ENCODE results near the gene ASIC2.
A peak's percentile ranks its signal among the peaks of the same experiment; 100 is the strongest.

Gene ASIC2
- 0 reads per million in 2 donors for total RNA-seq

DNA sequence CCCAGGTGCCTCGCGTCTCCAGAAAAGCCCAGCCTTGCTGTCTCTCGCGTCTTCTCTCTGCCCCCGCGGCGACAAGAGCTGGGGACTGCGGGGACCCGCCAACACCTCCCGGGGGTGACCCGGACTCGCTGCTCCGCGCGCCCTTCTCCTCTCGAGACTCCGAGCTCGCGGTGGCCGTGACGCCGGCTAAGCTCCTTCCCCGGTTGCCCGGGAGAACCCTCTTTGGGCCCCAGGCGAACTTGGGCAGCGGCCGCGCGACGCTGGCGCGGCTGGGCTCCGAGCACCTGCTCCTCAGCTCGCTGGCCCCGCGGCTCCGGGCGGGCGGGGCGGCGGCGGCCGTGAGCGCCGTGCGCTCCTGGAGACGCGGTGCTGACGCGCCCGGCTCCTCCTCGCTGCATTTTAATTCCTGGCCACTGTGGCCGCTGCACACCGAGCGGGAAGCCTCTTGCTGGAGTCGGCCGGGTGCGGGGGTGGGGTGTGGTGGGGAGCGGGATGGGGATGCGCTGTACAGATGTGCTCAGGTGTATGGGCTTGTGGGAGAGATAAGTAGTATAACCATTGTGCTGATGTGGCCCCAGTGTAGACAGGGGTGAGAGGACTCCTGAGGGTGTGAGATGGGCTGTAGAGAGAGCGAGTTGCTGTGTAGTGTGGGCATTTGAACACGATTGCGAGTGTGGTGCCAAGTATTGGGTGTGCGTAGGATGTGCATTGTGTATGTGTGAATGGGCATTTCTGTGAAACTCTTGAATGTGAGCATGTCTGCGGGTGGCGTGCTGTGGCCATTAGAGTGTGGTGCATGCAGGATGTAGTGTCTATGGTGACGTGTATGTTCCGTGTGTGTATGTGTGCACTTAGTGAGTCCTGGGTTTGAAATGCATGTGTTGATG is at the start of gene ASIC2:
ASIC2 (minus strand) TSS at position 315 of the 887 bp plus-strand sequence.
- peak in 1 of 5 experiments; percentile 8 for DNase-seq

DNA sequence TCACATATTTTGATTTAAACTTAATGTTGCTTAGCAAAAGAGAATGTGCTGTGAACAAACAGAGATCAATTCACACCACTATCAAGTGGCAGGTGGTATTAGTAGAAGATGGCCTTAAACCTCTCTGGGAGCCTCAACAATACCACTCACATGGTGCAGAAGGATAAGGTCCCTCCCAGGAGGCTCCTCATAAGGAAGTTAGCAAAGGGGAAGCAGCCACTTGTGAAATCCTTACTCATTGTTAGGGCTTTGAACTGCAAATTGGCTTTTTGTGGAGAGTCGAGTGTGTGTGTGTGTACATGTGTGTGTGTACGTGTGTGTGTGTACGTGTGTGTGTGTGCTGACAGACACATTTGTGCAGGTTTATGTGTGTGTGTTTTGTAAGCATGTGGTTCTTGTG is 48.9 kb upstream of the ASIC2 start:
- no peak for DNase-seq

DNA sequence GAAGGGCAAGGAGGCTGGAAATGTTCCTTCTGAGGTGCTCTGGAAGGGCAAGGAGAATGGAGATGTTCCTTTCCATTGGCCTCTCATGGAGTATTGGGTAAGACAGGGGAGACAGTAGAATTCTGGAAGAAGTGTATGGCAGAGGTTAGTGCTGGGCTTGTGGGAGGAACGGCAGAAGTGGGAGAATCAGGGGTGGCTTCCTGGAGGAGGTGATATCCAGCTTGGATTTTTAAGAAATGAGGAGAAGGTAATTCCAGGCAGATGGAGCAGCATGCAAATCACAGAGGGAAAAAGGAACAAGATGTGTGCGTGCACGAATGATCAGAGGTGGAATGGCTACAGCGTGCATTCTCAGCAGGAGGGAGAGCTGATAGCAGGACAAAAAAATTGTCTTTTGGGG is 45.1 kb upstream of the ASIC2 start:
- DNase-seq = no peak

DNA sequence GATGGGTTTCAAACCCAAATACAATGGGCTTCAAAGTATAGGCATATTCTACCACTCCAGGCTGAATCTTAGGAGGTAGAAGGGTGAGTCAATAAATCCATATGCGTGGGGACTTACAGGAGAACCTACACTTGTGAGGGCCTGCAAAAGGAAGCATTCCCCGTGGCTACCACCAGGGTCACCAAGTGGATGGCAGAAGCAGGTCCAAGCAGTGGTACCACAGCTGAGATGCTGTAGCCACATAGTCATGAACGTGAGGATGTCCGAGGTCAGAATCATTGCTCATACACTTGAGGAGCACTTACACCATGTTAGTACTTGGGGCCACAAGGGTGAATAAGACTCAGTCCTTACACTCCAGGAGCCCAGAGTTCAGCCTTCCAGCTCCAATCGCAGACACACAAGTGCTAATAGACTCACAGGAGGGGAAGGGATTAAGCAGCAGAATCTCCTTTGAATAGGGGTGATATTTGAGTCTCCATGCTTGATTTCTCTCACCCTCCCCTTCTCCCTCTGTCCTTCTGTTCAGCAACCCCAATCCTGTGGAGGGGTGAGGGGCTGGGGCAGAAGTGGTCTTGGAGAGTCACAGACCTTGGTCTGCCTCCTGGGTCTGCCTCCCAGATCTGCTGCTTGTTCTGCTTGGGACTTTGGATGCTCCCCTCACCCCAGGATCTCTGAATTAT is 42.5 kb upstream of the ASIC2 start:
- DNase-seq = no peak

DNA sequence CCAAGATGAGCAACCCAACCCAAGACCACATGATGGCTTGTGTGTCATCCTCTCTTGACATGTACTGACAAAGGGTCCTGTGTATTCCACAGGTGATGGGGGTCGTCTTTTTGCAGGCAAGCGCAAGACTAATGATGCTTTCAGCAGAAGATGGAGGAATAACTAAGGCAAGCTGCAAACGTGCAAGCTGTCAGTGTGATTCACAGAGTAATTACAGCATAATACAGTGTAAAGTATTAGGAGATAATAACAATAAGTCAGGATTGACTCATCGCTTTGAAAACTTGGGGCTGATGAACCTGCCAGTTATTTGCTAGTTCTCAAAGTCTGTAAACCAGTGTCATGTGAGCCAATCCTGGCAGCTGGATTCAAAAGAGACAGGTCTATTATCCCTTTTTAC is 41.6 kb upstream of the ASIC2 start:
- no peak for DNase-seq

DNA sequence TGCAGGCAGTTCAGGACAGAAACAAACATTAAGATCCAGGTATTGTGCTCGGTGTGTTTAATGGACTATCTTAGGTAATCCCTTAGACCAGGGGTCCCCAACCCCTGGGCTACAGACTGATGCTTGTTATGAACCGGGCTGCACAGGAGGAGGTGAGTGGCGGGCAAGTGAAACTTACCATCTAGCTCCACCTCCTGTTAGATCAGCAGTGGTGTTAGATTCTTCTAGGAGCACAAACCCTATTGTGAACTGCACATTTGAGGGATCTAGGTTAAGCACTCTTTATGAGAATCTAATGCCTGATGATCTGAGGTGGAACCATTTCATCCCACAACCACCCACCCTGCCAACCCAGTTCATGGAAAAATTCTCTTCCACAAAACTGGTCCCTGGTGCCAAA is 37.8 kb upstream of the ASIC2 start:
- DNase-seq = no peak

DNA sequence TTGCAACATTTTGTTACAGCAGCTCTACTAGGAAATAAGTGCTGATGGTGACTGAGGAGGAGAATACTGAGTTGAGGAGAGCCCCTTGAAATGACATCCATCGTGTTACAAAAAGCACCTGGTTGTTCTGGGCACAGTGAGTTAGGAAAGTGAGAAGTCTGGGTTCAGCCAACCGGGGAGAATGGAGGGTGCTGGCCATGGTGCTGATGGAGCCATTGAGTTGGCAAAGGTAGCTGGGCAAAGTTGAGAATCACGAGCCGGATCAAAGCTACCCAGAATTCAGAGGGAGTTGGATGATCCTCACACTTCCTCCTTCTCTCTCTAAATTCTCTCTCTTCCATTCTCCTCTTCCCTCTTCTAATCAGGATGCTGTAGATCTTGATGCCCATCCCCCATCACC is 35.0 kb upstream of the ASIC2 start:
- no peak for DNase-seq

DNA sequence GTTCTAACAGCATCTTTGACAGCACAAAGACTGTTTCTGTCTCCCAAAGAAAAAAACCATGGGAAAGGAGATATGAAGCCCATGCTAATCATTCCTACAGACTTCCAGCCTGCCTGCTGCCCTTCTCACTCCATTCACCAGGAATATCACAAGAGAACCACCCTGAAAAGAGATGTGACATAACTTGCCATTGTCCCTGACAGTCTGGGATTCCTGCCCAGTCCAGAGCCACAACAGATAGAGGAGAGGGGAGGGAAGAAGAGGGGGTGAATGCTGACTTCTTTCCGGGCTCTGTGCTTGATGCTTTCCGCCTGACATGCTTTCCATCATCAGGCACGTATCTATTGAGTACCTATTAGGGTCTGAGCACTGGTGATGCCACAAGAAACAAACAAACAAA is 31.6 kb upstream of the ASIC2 start:
- DNase-seq = no peak

DNA sequence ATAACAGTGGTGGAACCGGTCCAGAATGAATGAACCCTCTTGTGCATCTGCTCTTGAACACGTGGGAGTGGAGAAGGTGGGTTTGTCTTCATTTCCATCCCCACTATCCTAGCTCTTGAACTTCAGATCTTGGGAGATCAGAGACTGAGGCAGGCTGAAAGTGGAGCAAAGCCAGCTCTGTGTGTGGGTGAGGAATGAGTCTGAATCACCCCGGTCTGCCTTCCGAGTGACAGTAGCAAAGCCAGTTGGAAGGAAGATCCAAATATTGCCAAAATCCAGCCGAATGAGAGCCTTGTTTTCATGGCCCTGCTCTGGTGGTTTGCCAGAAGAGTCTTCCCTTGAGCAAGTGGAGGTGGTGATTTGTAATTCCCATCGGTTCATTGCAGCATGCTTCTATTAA is 29.0 kb upstream of the ASIC2 start:
- DNase-seq = no peak

DNA sequence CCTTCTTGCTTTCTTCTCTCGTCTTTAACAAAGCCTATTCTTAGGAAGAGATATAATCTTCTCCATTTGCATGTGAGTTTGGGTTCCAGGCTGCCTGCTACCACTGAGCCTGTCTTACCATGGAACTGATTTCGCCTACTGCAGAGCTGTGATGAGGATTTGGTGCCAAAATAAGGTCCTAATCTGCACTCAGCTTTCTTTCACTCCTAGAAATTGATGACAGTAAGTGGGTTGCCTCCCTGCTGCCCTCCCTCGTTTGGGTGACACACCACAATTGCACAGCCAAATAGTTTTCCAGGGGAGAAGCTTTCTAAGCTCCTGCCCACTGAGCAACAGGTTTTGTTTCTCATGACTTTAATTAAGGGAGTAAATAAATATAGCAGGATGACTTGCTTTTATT is 25.1 kb upstream of the ASIC2 start:
- no peak for DNase-seq

DNA sequence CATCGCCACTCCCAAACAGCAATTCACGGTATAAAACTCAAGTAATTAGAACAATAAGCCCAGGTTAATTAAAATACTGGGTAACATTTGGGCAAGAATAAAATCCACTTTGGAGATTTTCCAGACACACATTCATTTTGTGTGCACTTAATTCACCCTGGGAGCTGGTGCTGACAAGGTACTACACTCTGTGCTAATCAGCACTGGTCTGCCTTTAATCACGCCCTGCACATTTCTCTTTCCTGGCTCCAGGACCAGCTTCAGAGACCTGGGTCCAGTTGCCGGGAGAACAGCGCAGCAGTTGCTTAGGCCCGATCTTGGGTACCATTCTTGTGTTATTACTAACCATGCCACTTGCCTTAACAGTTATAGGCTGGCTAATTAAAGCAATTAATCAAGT is 23.7 kb upstream of the ASIC2 start:
- no peak for DNase-seq

DNA sequence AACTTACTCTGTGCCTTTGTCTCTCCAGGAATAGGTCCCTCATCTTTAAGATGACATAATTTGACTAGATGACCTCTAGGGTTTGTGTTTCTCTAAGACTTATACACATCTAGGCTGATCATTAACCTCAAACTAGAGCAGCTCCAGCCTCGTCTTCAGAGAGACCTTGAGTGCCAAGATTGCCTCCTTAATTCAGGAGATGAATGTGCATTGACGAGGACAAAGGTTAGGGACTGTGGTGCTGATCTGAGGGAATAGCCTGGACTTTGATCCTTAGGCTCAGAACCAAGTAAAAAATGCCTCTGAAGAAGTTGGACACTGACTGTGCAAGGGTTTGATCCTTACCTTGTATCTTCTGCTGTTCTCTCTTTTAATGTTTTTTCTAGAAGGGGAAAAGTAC is 17.2 kb upstream of the ASIC2 start:
- DNase-seq = no peak

DNA sequence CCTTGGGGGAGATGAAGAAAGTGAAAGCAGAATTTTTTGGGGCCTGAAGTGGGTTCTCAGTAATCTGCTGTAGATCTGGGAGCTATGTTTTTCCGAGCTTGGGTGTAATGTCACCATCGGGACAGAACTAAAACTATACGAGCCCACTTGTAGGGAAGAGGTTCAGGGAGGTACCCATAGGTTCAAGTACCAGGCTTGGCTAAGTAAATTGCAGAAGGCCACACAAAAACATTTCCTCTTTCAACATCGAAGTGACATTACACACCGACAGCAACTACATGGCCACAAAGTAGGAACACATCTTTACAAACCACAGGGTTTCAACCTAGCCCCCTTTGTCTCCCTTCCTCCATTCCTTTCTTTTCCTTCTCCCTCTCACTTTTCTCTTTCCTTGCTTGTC is 10.2 kb upstream of the ASIC2 start:
- no peak for DNase-seq

DNA sequence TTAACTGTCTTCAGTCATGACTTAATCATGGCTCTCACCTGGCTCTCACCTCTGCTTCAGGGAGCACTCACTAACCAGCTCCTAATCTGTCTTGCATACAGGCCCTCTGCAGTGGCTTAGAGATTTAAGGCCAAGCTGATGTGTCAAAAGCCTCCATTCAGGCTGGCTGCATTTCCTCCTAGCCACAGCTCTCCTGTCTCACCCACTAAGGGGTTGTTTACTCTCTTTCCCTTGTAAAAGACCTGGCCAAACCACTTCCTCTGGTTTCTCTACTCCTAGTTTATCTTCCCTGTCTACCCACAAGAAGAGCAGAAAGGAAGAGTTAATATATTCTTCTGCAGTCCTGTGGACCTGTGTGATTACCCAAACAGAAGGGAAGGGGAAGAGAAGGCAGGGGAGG is 9.3 kb upstream of the ASIC2 start:
- peak in 1 of 5 experiments; percentile 9 for DNase-seq

DNA sequence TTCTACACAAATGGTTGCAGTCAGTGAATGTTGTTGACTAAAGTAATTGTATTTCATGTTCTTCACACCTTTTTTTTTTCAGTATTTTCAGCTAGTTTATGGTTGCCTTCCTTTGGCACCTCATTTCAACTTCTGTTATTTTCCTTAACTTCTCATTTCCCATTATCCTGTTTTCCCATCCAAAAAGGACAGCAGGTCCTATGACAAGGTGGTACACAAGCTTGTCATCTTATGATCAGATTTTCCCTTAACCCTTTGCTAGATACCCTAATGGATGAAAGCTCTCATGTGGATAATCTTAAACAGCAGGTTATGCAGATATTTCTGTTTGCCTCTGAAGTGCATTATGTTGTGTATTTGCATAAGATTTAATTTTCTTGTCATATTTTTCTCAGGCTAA is 7.1 kb upstream of the ASIC2 start:
- no peak for DNase-seq

DNA sequence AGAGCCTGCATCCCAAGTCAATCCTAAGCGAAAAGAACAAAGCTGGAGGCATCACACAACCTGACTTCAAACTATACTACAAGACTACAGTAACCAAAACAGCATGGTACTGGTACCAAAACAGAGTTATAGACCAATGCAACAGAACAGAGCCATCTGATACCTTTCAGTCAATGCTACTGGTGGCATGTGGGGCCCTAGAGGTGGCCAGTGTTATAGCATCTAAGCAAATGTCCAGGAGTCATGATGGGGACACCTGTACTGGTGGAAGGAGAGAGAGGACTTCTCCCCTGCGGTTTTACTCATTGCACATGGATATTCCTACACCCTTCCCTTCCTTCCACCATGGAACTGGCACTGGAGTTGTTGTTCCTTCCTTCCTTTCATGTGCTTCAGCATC is 6.0 kb upstream of the ASIC2 start:
- DNase-seq = no peak

DNA sequence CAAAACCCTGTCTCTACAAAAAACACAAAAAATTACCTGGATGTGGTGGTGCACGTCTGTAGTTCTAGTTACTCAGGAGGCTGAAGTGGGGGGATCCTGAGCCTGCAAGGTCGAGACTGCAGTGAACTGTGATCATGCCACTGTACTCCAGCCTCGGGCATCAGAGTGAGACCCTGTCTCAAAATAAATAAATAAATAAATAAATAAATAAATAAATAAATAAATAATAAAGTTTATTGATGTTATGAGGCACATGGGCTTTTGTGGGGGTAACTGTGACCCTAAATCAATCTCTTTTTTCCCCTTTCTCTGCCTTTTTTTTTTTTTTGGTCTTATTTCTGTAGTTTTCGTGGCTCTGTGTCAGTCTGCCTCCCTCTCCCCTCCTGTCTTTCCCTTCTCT is 4.5 kb upstream of the ASIC2 start:
- DNase-seq = no peak

DNA sequence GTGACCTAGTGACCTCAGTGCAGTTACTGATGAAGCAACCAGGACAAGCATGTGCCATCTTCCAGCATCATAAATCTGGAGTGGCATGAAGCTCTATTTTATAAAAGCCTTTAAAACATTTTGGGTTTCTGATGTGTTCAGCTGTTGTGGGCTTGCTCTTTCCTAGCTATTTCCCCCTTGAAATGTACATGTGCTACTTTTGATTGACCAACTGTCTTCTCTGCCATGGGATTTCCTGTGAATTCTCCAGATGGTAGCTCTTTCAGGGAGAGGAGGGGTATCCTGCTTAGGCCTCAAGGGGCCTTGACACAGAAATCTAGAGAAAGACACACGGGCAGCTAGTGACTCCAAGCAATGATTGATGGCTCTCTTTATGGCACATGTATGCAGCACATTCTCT is 1.9 kb upstream of the ASIC2 start:
- no peak for DNase-seq

DNA sequence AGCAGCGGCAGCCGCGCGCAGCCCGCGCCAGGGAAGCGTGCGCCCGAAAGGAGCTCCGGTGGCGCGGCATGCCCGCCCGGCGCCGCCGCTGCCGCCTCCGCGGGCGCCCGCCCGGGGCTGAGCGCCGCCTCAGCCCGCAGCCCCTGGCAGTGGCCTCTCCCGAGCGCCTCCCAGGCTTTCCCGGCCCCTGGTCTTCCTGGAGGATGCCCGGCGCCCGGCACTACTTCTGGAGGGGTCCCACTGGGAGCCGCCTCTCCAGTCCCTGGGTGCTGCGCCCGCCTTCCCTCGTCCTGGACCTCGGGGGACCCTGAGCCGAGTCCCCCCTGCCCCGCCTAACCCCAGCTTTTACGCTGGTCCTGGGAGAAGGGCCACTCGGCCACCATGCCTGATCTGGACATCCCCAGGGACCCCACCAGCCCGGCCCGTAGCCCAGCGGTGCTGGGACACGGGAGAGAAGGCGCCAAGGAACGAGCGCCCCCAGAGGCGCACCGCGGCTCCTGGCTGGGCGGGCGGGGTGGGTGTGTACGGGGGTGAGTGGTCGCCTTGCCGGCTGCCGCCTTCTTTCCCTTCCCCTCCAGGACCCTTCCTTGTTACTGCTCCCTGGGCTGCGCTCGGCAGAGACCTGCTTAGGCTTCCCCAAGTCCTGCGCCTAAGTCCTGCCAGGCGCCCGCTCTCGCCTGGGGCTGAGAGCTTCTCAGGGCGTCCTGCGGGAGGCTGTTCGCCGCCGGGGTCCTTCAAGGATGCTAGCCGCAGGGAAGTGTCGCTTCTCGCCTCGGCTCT is 704 bp downstream of the ASIC2 start:
- peak in 1 of 5 experiments; percentile 6 for DNase-seq

DNA sequence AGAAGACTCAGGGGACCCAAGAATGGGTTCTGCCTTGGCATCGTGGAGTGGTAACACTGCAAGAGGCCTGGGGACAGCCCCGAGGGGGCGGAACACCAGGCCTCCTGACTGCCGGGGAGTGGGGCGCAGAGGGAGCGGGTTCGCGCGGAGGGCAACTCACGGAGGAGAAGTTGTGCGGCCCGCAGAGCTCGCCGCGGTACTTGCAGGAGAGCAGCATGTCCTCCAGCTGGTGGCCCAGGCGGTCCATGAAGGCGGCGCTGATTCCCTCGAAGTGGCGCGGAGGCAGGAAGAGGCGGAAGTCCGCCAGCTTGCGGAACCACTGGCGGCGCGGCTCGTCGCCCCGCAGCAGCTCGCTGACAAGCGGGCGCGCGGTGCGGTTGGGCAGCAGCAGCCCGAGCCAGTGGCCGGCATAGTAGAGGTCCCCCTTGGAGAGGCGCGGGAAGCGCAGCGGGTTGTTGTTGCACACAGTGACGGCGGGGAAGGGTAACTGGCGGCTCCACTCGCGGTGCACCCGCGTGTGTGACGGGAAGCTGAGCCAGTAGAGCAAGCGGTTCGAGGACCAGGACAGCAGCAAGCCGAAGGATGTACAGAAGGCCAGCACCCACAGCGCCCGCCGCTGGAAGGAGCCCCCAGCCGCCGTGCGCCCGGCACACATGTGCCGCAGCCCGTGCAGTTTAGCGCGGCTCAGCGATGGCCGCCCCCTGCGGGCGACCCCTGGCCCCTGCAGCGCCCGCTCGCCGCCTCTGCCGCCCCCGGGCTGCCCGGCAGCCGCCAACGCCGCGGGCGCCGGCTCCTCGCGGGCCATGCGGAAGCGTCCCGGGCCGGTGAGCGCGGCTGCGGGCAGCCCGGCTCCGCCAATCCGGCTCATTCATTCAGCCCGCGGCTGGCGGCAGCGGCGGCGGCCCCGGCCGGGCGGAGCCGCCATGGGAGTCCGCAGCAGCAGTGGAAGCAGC is 1.6 kb downstream of the ASIC2 start:
- DNase-seq = peak in 1 of 5 experiments; percentile 11

DNA sequence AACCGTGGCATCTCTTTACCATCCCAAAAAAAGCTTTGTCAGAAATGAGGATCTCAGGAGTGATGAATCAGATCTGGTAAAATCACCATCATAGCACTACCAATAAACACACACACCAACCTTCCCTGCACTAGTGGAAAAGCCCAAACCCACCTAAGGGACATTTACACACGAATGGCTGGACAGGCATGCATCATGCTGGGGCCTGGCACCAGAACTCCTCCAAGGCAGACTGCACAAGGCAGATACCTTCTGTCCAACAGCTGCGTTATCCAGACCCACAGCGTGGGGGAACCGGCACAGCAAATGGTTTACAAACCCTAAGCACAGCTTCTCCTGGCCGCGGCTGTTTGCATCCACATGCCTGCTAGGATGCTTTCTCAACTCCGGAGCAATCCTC is 2.8 kb downstream of the ASIC2 start:
- no peak for DNase-seq

DNA sequence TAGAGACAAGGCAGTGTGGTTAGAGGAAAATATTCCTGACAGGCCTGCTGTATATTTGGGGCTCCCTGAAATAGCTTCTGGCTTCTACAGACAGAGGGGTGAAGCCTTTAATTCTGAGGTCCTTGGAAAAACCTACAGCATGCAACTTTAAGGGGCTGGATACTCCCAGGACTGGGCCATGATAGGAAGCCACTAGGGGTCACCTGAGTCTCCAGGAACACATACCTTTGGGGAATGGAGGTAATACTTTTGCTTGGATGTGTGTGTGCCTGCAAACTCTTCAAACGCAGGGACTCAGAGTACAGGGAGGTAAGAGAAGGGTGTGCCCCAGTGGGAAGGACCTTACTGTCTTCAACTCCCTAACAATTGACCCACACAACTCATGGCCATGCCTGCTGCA is 4.1 kb downstream of the ASIC2 start:
- DNase-seq = no peak
